K562 (cell line): Measurements from ENCODE around the gene TRAPPC2L. TPM values are rescaled to one million over a fixed set of nuclear protein-coding genes. Genes with fewer than 3 reads are reported as not detected.

Experiments
- DNMT1 ChIP-seq: fragments of 450-650 bp; IDR thresholded peaks from 2 replicates; pipeline ENCODE4 v1.6.1; 2016; ENCODE audit warnings: antibody characterized with exemption, mild to moderate bottlenecking
- KAT2B ChIP-seq: IDR thresholded peaks from one replicate; pipeline ENCODE4 v1.6.1; 2012; ENCODE audit warnings: low read depth, mild to moderate bottlenecking, control low read depth, inconsistent platforms, low read length, moderate library complexity
- MTA2 ChIP-seq: fragments of 450-650 bp; IDR thresholded peaks from 2 replicates; pipeline ENCODE4 v1.6.1; 2016; ENCODE audit warnings: low read depth
- NUFIP1 ChIP-seq: fragments of 450-650 bp; IDR thresholded peaks from 2 replicates; pipeline ENCODE4 v1.6.1; 2018; ENCODE audit not compliant: partially characterized antibody
- RREB1 ChIP-seq: fragments of 250-450 bp; sonication (Bioruptor Pico); IDR thresholded peaks from 2 replicates; pipeline ENCODE4 v1.4.0; 2020
- ZFPM2 ChIP-seq: fragments of 250-450 bp; sonication (Bioruptor Pico); IDR thresholded peaks from 2 replicates; pipeline ENCODE4 v1.5.1; 2022; ENCODE audit warnings: mild to moderate bottlenecking
- polyA plus RNA-seq, 8 experiments: library from polyadenylated mRNA; depleted of rRNA in 4 of 8; stranded (reverse) in 5 of 8; unstranded in 3 of 8; fragments of >200 nt; fragmentation: Nextera tagmentation in 2 of 8; fragmentation: Illumina TruSeq in 1 of 8; extraction: Ambion mirVana in 2 of 8; extraction: Trizol in 1 of 8; gene quantifications; 2 replicates each; pipeline versions ENCODE4 v1.2.1 to v1.2.3, GENCODE V29; 2011 to 2014; ENCODE audit warnings: inconsistent platforms in 1 of 8, missing spikeins in 1 of 8
- total RNA-seq, 7 experiments: library from RNA; depleted of rRNA in 6 of 7; stranded (reverse); fragments of >200 nt in 6 of 7; fragmentation: Illumina TruSeq in 2 of 7; extraction: Trizol in 2 of 7; gene quantifications; 2 replicates each; pipeline versions ENCODE4 v1.2.1 to v1.2.3, GENCODE V29; 2011 to 2021; ENCODE audit warnings: low replicate concordance in 1 of 7
- TF ChIP-seq, protein P1 (sequence below), 2 experiments: fragments of 450-650 bp in 1 of 2; sonication (generic) in 1 of 2; formaldehyde crosslinking in 1 of 2; IDR thresholded peaks; 2 replicates each; pipeline versions ENCODE4 v1.7.1 to v1.9.0; 2016 to 2022; ENCODE audit warnings: inconsistent platforms in 1 of 2, mild to moderate bottlenecking in 1 of 2, missing genetic modification reagents in 1 of 2
- TF ChIP-seq, protein P2 (sequence below): fragments of 250-450 bp; sonication (Bioruptor Pico); IDR thresholded peaks from 2 replicates; pipeline ENCODE4 v1.8.0; 2022; ENCODE audit warnings: moderate library complexity, mild to moderate bottlenecking, inconsistent platforms
- TF ChIP-seq, protein P3 (sequence below): sonication (generic); formaldehyde crosslinking; IDR thresholded peaks from 2 replicates; pipeline ENCODE4 v1.8.1; 2023; ENCODE audit warnings: mild to moderate bottlenecking, missing genetic modification reagents

TRAPPC2L gene
- total and polyA plus RNA-seq, 9 of the 15 experiments (the other 6 are each of a cell fraction or from before 2014, with no cell fraction given) = 60.4 to 398 (median 97.5) TPM

- TF ChIP-seq, protein P1, sequence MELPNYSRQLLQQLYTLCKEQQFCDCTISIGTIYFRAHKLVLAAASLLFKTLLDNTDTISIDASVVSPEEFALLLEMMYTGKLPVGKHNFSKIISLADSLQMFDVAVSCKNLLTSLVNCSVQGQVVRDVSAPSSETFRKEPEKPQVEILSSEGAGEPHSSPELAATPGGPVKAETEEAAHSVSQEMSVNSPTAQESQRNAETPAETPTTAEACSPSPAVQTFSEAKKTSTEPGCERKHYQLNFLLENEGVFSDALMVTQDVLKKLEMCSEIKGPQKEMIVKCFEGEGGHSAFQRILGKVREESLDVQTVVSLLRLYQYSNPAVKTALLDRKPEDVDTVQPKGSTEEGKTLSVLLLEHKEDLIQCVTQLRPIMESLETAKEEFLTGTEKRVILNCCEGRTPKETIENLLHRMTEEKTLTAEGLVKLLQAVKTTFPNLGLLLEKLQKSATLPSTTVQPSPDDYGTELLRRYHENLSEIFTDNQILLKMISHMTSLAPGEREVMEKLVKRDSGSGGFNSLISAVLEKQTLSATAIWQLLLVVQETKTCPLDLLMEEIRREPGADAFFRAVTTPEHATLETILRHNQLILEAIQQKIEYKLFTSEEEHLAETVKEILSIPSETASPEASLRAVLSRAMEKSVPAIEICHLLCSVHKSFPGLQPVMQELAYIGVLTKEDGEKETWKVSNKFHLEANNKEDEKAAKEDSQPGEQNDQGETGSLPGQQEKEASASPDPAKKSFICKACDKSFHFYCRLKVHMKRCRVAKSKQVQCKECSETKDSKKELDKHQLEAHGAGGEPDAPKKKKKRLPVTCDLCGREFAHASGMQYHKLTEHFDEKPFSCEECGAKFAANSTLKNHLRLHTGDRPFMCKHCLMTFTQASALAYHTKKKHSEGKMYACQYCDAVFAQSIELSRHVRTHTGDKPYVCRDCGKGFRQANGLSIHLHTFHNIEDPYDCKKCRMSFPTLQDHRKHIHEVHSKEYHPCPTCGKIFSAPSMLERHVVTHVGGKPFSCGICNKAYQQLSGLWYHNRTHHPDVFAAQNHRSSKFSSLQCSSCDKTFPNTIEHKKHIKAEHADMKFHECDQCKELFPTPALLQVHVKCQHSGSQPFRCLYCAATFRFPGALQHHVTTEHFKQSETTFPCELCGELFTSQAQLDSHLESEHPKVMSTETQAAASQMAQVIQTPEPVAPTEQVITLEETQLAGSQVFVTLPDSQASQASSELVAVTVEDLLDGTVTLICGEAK (IDR thresholded peaks at IDR 0.05) = peak; percentile 80
- TF ChIP-seq, protein P1 (CRISPR knock-in tag; IDR thresholded peaks at IDR 0.05) = no peak
- TF ChIP-seq NUFIP1 (no peak), MTA2 (no peak), DNMT1 (no peak), RREB1 (CRISPR knock-in tag) (peak; percentile 12; the same call in 1 of the 2 replicates), KAT2B (no peak), ZFPM2 (no peak)
- TF ChIP-seq, protein P2, sequence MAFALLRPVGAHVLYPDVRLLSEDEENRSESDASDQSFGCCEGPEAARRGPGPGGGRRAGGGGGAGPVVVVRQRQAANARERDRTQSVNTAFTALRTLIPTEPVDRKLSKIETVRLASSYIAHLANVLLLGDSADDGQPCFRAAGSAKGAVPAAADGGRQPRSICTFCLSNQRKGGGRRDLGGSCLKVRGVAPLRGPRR = no peak
- TF ChIP-seq, protein P3, sequence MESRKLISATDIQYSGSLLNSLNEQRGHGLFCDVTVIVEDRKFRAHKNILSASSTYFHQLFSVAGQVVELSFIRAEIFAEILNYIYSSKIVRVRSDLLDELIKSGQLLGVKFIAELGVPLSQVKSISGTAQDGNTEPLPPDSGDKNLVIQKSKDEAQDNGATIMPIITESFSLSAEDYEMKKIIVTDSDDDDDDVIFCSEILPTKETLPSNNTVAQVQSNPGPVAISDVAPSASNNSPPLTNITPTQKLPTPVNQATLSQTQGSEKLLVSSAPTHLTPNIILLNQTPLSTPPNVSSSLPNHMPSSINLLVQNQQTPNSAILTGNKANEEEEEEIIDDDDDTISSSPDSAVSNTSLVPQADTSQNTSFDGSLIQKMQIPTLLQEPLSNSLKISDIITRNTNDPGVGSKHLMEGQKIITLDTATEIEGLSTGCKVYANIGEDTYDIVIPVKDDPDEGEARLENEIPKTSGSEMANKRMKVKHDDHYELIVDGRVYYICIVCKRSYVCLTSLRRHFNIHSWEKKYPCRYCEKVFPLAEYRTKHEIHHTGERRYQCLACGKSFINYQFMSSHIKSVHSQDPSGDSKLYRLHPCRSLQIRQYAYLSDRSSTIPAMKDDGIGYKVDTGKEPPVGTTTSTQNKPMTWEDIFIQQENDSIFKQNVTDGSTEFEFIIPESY (CRISPR knock-in tag) = peak; percentile 79
Observed at GRCh38 chr16:88811769-88812512, 45.0 kb upstream of the TRAPPC2L start, which contains the start of gene APRT (continued).
